BLaER1 treated with 17β-estradiol and CSF1 and Interleukin-3, amounts not matched to agents 10 nM and 100 nM (cell line): ENCODE data around the gene LRRC32.

ENCODE experiments used
- H3K27ac ChIP-seq, 11 experiments: shearing (Covaris generic); formaldehyde crosslinking; 2 replicates each; pipeline ENCODE4 v1.8.1; 2022
- H3K27me3 ChIP-seq, 11 experiments: shearing (Covaris generic); formaldehyde crosslinking; 2 replicates each; pipeline ENCODE4 v1.8.1; 2022
- H3K36me3 ChIP-seq, 11 experiments: shearing (Covaris generic); formaldehyde crosslinking; 2 replicates each; pipeline ENCODE4 v1.8.1; 2022
- H3K4me1 ChIP-seq, 10 experiments: shearing (Covaris generic); formaldehyde crosslinking; 2 replicates each; pipeline ENCODE4 v1.8.1; 2022
- H3K4me2 ChIP-seq, 11 experiments: shearing (Covaris generic); formaldehyde crosslinking; 2 replicates each; pipeline ENCODE4 v1.8.1; 2022
- H3K4me3 ChIP-seq, 10 experiments: shearing (Covaris generic); formaldehyde crosslinking; 2 replicates each; pipeline ENCODE4 v1.8.1; 2022
- H3K9ac ChIP-seq, 11 experiments: shearing (Covaris generic); formaldehyde crosslinking; 2 replicates each; pipeline ENCODE4 v1.8.1; 2022
- H3K9me3 ChIP-seq, 11 experiments: shearing (Covaris generic); formaldehyde crosslinking; replicated peaks in 1 of 11; 2 replicates each; pipeline ENCODE4 v1.8.1; 2022
- H4K20me1 ChIP-seq, 11 experiments: shearing (Covaris generic); formaldehyde crosslinking; 2 replicates each; pipeline ENCODE4 v1.8.1; 2022
- Cebpa-rat ChIP-seq, 11 experiments: shearing (Covaris generic); IDR thresholded peaks; 2 replicates each; pipeline ENCODE4 v1.8.1; 2022

Gene LRRC32

GRCh38 chr11:76617553-76618265 is 52.8 kb downstream of the LRRC32 start:
- Histone ChIP-seq H3K9ac (no peak overlapping the region), H3K27me3 (no peaks in the 10 kb centered on the region), H3K9me3 (peaks cover 0 to 11% (median 5%) of the 10 kb centered on the region in 11 experiments; a peak in 7 of 22 replicates), H4K20me1 (no peaks in the 10 kb centered on the region; a peak in 1 of 22 replicates), H3K36me3 (no peaks in the 10 kb centered on the region), H3K4me3 (no peak overlapping the region), H3K27ac (no peak overlapping the region), H3K4me2 (no peak overlapping the region), H3K4me1 (peaks cover 0 to 21% (median 18%) of the 10 kb centered on the region in 10 experiments; a peak in 11 of 20 replicates)
- TF ChIP-seq Cebpa-rat (IDR thresholded peaks at IDR 0.05): no peak

- Histone ChIP-seq H3K4me3 (no peak overlapping the region), H3K27me3 (no peaks in the 10 kb centered on the region), H3K4me1 (peaks cover 0 to 21% (median 18%) of the 10 kb centered on the region in 10 experiments; a peak in 11 of 20 replicates), H3K9ac (no peak overlapping the region), H3K4me2 (no peak overlapping the region), H3K9me3 (peaks cover 0 to 11% (median 5%) of the 10 kb centered on the region in 11 experiments; a peak in 7 of 22 replicates), H3K27ac (no peak overlapping the region), H4K20me1 (no peaks in the 10 kb centered on the region; a peak in 1 of 22 replicates), H3K36me3 (no peaks in the 10 kb centered on the region)
- TF ChIP-seq Cebpa-rat (IDR thresholded peaks at IDR 0.05): no peak
These were observed 53.6 kb downstream of the LRRC32 start for GRCh38 chr11:76616676-76617552.

DNA sequence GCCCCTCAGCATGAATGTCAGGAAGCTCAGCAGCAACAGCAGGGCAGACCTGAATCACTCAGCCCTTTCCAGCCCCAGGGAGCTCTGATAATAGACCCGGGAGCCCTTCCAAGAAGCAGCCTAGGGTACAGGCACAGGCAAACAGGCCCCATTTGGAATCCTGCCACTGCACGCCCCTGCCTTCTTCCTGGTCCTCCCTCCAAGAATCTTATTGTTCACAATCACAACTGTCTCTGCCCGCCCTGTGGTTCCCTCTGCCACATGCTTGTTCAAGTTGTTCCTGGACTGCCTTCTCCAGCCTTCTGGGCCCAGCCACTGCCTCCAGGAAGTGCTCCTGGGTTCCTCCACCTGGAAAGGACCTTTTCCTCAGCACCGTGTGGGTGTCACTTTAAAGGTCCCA is 54.6 kb downstream of the LRRC32 start:
- no peak overlapping the region for H3K27ac ChIP-seq
- no peak for TF ChIP-seq Cebpa-rat (IDR thresholded peaks at IDR 0.05)
- H3K36me3 ChIP-seq: no peaks in the 10 kb centered on the region
- no peak overlapping the region for H3K4me3 ChIP-seq
- peak overlapping the region in 6 of 11 experiments; percentile 10 to 41 (median 22); a peak in 7 of 22 replicates for H3K4me2 ChIP-seq
- no peak overlapping the region; a peak in 1 of 22 replicates for H3K9ac ChIP-seq
- no peaks in the 10 kb centered on the region for H4K20me1 ChIP-seq
- H3K4me1 ChIP-seq: peaks cover 0 to 28% (median 24%) of the 10 kb centered on the region in 10 experiments; a peak in 17 of 20 replicates
- H3K9me3 ChIP-seq: peaks cover 0 to 11% (median 5%) of the 10 kb centered on the region in 11 experiments; a peak in 7 of 22 replicates
- H3K27me3 ChIP-seq: no peaks in the 10 kb centered on the region

DNA sequence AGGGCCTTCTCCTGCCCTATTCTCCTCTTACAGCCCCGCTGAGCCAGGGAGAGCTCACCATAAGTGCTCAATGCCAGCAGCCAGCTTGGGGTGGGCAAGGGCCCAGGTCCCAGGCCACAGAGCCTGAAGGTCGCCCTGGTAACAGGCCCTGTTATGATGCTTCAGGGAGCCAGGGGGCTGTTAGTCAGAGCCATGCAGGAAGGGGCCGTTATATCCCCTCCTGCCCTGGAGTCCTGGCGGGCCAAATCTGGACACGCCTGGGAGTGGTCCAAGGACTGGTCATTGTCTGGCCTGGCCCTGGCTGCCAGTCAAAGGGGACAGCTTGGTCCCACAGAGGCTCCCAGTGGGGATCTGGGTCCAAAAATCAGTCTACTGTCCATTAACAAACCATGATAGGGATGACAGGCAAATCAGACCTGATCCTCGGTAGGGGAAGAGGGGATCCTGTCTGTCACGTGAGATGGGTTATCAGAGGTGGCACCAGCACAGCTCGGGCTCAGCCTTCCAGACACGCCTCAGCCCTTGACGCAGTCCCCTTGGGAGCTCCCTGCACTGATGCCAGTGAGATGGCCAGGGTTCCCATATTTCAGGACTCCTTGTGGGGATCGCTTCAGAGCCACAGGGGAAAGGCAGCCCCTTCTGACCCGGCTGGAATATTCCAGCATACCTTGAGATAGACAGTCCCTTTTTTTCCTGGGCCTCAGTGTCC is 55.9 kb downstream of the LRRC32 start:
- H3K27me3 ChIP-seq: no peaks in the 10 kb centered on the region
- H3K4me1 ChIP-seq: peaks cover 7 to 41% (median 37%) of the 10 kb centered on the region in 10 experiments; a peak in 19 of 20 replicates
- no peak overlapping the region for H3K4me3 ChIP-seq
- H3K9me3 ChIP-seq: peaks cover 0 to 11% (median 5%) of the 10 kb centered on the region in 11 experiments; a peak in 7 of 22 replicates
- H3K4me2 ChIP-seq: peak overlapping the region in 4 of 11 experiments; percentile 22 to 41 (median 26); a peak in 3 of 22 replicates
- H3K27ac ChIP-seq: no peak overlapping the region
- no peaks in the 10 kb centered on the region for H4K20me1 ChIP-seq
- no peak for TF ChIP-seq Cebpa-rat (IDR thresholded peaks at IDR 0.05)
- H3K36me3 ChIP-seq: no peaks in the 10 kb centered on the region
- H3K9ac ChIP-seq: no peak overlapping the region

DNA sequence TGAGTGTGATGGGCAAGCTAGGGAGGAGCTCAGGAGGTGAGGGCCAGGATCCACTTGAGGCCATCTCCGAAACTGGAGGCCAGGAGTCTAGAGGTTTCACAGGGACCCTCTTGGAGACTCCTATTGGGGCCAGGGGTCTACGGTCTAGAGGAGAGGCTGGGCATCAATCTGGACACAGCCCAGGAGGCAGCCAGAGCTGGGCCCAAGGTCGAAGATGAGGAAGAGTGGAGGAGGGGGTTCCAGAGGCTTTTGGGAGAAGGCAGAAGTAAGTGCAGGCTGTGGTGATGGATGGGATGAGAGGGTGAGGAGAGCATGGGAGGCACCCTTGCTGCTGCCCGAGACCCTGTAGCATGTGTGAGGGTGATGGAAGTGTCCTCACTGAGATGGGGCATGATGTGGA is 56.6 kb downstream of the LRRC32 start:
- no peak for TF ChIP-seq Cebpa-rat (IDR thresholded peaks at IDR 0.05)
- Histone ChIP-seq H4K20me1 (no peaks in the 10 kb centered on the region), H3K9me3 (peaks cover 0 to 9% (median 5%) of the 10 kb centered on the region in 11 experiments; a peak in 7 of 22 replicates), H3K36me3 (no peaks in the 10 kb centered on the region), H3K27ac (no peak overlapping the region), H3K27me3 (no peaks in the 10 kb centered on the region), H3K9ac (no peak overlapping the region), H3K4me1 (peaks cover 9 to 43% (median 40%) of the 10 kb centered on the region in 10 experiments; a peak in 19 of 20 replicates), H3K4me2 (0 out of 22 replicates have a peak overlapping the region, but pooled peaks of 2 of the 11 experiments have one; percentile 22 to 41), H3K4me3 (no peak overlapping the region)

DNA sequence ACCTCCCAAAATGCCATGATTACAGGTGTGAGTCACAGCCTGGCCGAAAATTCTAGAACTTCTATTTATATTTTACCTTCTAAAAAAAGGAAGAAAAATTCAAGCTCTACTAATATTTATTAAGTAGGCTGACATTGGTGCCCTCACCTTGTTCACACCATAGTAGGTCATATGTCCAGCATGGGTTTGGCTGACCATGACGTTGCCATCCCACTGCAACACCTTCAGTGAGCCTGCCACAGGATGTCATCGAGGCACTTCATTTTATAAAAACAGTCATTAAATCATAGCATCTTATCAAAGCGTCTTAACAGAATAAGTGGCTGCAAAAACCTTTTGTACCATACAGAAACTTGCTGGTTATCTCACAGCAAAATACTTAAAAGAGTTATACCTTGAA is 58.3 kb downstream of the LRRC32 start:
- H3K4me3 ChIP-seq: no peak overlapping the region
- TF ChIP-seq Cebpa-rat (IDR thresholded peaks at IDR 0.05): no peak
- no peak overlapping the region for H3K4me2 ChIP-seq

DNA sequence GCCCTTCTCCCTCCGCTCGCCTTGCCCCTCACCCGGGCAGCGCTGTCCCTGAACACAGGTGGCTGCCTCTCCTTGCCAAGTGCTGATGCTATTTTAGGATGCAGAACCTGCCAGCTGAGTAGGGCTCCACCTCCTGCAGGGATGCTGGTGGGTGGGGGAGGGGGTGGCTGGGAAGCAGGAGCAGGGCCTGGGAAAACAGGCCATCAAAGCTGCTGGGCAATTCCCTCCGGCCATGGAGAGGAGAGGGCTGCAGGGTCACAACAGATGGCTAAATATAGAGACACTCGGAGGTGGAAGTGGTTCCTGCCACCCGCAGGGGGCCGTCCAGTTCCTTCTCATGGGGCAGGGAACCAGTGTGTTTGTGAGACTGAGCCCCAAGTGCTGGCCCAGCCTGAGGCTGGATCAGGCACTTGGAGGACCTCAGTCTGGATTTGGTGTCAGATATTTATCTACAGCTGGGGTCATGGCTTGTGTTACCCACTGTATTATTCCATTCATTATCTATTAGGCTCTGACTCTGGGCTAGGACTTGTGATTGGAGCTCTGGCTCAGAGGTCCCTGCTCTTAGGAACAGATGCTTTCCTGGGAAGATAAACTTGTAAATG is 59.6 kb downstream of the LRRC32 start:
- no peaks in the 10 kb centered on the region for H3K27me3 ChIP-seq
- H3K9me3 ChIP-seq: peaks cover 0 to 12% (median 0%) of the 10 kb centered on the region in 11 experiments; a peak in 5 of 22 replicates
- peak overlapping the region in 10 of 11 experiments; percentile 7 to 70 (median 56); a peak in 19 of 22 replicates for H3K4me2 ChIP-seq

More for the DNA sequence above, 58.3 kb downstream of the LRRC32 start:
- H3K9ac ChIP-seq: no peak overlapping the region
- no peak overlapping the region for H3K27ac ChIP-seq
- no peaks in the 10 kb centered on the region for H3K36me3 ChIP-seq
- H3K4me1 ChIP-seq: peaks cover 9 to 45% (median 40%) of the 10 kb centered on the region in 10 experiments; a peak in 19 of 20 replicates
- peaks cover 0 to 11% (median 0%) of the 10 kb centered on the region in 11 experiments; a peak in 4 of 22 replicates for H3K9me3 ChIP-seq
- H3K27me3 ChIP-seq: no peaks in the 10 kb centered on the region
- H4K20me1 ChIP-seq: no peaks in the 10 kb centered on the region

GRCh38 chr11:76610371-76610770 is 60.2 kb downstream of the LRRC32 start:
- no peak overlapping the region for H3K27ac ChIP-seq
- peak overlapping the region in 10 of 11 experiments; percentile 37 to 70 (median 56); a peak in 19 of 22 replicates for H3K4me2 ChIP-seq
- no peaks in the 10 kb centered on the region for H3K36me3 ChIP-seq
- H3K9ac ChIP-seq: no peak overlapping the region
- peaks cover 9 to 39% (median 31%) of the 10 kb centered on the region in 10 experiments; a peak in 19 of 20 replicates for H3K4me1 ChIP-seq
- peaks cover 0 to 16% (median 0%) of the 10 kb centered on the region in 11 experiments; a peak in 5 of 22 replicates for H3K9me3 ChIP-seq
- TF ChIP-seq Cebpa-rat (IDR thresholded peaks at IDR 0.05): no peak
- no peaks in the 10 kb centered on the region for H3K27me3 ChIP-seq
- no peaks in the 10 kb centered on the region for H4K20me1 ChIP-seq
- no peak overlapping the region for H3K4me3 ChIP-seq

More for the DNA sequence above, 59.6 kb downstream of the LRRC32 start:
- no peaks in the 10 kb centered on the region for H3K36me3 ChIP-seq
- TF ChIP-seq Cebpa-rat (IDR thresholded peaks at IDR 0.05): no peak
- H4K20me1 ChIP-seq: no peaks in the 10 kb centered on the region
- H3K9ac ChIP-seq: no peak overlapping the region
- peaks cover 9 to 45% (median 37%) of the 10 kb centered on the region in 10 experiments; a peak in 19 of 20 replicates for H3K4me1 ChIP-seq
- H3K27ac ChIP-seq: no peak overlapping the region
- H3K4me3 ChIP-seq: no peak overlapping the region
